ENCODE data around the gene TMPRSS9.
"Not testable (repeated sequence)": the region's sequence is repeated elsewhere in the genome, so short reads cannot be mapped to it uniquely, and the experiment has no call there.

TMPRSS9 gene

DNA sequence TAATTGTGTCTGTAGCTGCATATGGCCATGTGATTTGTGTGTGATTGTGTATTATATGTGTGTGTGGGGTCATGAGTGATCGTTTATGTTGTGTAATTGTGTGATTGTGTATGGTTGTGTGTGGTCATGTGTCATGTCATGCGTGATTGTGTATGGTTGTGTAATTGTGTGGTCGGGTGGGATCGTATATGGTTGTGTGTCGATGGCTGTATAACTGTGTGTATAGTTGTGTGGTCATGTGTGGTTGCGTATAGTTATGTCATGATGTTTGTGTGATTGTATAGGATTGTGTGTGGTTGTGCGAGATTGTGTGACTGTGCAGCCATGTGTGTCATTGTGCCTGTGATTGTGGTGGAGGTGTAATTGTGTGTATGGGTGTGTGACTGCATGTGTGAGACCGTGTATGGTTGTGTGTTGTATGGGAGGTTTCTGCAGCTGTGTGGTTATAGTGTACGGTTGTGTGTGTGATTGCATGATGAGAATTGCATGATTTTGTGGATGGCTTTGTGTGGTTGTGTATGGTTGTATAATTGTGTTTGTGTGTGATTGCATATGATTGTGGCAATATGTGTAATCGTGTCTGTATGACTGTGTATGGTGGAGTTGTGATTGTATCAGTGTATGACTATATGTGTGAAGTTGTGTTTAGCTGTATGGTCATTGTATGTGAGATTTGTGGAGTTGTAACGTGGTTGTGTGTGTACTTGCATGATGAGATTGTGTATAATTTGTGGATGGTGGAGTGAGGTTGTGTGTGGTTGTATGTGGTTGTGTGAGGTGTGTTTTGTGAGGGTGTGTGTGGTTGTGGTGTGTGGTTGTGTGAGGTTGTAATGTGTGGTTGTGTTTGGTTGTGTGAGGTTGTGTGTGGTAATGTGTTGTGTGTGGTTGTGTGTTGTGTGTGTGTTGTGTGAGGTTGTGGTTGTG is 2.2 kb downstream of the TMPRSS9 start:
- no peak for DNase-seq

- DNase-seq = no peak
Observed at GRCh38 chr19:2362970-2363300, 2.9 kb downstream of the TMPRSS9 start.

DNA sequence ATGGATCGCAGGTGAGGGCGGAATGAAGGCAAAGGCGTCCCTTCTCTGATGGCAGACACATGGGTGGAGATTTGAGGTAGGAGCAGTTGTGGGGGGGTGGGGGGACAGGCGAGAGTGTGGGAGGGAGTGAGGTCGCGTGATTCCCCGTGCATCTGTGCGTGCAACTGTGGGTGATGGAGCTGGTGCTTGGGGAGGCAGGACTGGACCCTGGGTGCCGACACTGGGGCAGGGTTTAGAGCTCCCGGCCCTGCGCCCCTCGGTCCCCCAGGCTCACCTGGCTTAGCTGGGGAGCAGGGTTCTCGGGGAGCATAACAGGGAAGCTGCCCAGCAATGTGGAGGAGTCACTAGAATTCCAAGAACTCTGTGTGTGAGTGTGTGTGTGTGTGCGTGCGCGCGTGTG is 3.4 kb downstream of the TMPRSS9 start:
- DNase-seq = no peak

GRCh38 chr19:2365201-2365970 is 5.3 kb downstream of the TMPRSS9 start:
- DNase-seq = peak; percentile 44

DNA sequence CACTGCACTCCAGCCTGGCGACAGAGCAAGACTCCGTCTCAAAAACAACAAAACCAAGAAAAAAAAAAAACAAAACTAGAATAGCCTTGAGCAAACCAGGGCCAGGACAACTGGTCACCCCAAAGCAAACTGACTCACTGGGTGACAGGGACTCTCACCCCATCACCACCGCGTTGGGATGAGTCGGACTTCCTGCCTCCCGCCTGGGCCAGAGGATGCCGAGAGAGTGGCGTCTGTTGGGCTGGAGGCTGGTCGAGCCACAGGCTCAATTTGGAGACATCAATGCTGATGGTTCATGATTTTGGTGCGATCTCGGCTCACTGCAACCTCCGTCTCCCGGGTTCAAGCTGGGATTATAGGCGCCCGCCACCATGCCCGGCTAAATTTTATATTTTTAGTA is 11.6 kb downstream of the TMPRSS9 start:
- no peak for DNase-seq

GRCh38 chr19:2372076-2372612 is 12.1 kb downstream of the TMPRSS9 start:
- no peak for DNase-seq

DNA sequence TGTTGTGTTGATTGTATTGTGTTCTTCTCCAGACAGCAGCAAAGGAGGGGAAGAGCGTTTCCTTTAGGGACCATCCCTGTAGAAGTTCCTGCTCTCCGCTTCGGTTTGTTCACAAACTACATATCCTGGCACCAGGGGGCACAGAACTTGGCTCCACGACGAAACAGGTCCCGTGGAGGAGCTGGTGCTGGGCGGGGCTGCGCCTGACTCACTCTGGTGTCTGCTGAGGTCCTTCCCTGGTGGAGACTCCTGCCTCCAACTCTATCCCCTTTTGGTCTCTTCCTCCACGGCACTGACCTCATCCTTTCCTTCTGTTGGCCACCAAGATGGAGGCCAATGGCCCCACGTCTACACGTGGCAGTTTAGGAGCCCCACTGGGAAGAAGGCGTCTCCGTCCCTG is 14.7 kb downstream of the TMPRSS9 start:
- no peak for DNase-seq

DNA sequence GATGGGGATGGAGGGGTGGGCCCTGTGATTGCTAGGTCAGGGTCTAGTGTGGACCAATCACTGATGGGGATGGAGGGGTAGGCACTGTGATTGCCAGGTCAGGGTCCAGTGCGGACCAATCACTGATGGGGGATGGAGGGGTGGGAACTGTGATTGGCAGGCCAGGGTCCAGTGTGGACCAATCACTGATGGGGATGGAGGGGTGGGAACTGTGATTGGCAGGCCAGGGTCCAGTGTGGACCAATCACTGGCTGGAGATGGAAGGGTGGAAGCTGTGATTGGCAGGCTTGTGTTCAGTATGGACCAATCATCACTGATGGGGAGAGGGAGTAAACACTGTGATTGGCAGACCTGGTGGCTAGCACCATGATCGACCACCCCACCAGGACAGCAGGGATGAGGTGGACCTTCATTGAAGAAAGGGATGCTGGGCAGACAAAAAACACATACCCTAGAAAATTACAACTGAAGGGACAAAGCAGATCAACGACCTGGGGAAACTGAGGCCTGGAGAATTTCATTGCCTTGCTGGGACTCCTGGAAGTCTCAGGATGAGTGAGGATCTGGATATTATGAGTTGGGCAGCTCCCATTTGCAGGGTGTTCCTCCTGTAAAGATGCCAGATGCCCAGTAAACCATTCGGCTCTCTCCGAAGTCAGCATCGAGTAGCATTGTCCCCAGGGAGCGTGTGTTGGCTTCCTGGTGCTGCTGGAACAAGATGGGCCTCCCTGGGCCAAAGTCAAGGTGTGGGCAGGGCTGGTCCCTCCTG is 15.5 kb downstream of the TMPRSS9 start:
- no peak for DNase-seq

DNA sequence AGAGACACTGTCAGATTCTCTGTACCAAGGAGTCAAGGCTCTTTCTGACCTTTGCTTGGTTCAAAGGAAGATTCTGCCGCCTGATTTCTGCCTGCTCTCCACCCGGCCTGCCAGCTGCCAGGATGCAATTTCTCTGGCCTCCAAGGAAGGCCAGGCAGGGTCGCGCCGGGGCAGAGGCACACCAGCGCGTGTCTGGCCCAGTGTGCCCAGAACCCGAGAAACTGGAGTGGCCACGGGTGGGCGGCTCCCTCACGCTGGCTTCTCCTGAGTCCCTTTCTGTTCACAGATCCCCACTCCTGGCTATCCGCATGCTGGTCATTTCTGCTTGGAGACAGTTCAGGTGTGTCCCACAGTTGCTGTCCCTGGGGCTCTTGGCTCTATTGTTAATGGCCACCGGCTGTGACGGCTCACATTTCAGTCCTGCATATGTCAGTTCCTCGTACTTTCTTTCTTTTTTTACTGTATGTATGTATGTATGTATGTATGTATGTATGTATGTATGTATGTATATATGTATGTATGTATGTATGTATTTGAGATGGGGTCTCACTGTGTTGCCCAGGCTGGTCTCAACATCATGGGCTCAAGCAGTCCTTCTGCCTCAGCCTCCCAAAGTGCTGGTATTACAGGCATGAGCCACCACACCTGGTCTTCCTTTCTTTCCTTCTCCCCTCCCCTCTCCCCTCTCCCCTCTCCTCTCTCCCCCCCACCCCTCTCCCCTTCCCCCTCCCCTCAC is 16.9 kb downstream of the TMPRSS9 start:
- no peak for DNase-seq

GRCh38 chr19:2380567-2380966 is 20.5 kb downstream of the TMPRSS9 start:
- DNase-seq = no peak

- no peak for DNase-seq
Observed at GRCh38 chr19:2381148-2381820, 21.2 kb downstream of the TMPRSS9 start.

- no peak for DNase-seq
Observed at GRCh38 chr19:2382530-2383222, 22.6 kb downstream of the TMPRSS9 start.

DNA sequence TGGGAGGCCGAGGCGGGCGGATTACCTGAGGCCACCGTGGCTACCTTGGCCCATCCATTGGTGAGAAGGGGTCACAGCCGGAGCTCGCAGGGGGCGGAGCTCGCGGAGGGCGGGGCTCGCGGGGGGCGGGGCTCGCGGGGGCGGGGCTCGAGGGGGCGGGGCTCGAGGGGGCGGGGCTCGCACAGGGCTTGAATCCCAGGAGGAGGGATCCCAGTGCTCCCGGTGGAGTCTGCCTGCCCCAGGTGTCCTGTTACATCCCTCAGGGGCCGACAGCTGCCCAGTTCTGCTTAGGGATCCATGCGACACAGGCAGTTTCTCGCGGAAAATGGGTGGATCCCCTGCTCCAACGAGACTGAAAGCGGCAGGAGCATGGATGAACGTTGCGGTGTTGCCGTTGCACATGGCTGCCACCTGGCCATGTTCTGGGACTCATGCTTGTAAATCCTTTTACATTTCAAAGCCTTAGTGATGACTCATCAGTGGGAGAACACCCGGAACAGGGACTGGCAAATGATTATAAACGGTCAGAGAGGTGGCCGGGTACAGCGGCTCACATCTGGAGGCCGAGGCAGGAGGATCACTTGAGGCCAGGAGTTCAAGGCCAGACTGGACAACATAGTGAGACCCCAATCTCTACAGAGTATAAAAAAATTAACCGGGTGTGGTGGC is 25.1 kb downstream of the TMPRSS9 start:
- no peak for DNase-seq

GRCh38 chr19:2387367-2388288 is 27.6 kb downstream of the TMPRSS9 start:
- DNase-seq = no peak

- no peak for DNase-seq
Observed at GRCh38 chr19:2389594-2389993, 29.5 kb downstream of the TMPRSS9 start.

DNA sequence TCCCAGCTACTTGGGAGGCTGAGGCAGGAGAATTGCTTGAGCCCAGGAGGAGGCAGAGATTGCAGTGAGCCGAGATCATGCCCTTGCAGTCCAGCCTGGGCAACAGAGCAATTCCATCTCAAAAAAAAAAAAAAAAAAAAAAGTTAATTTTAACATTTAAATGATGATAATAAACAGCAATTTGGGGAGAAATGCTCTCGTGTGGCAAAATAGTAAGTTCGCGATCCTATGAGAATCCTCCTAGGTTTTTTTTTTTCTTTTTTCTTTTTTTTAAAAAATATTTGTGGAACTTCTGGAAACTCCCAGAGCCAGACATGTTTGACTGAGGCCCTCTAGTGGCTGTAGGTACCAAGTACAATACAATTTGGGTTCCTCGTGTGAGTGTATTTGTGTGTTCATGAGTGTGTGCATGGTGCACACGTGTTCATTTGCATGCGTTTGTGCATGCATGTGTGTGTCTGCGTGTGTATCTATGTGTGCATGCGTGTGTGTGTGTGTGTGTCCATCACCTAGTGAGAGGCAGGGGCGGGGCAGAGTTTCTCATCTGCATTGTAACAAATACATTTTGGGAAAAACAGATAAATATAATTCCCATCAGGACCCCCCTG is 31.2 kb downstream of the TMPRSS9 start:
- DNase-seq = peak; percentile 57

- DNase-seq = no peak
Observed at GRCh38 chr19:2392366-2392765, 32.3 kb downstream of the TMPRSS9 start.

- not testable (repeated sequence) for DNase-seq
Observed at GRCh38 chr19:2392899-2393298, 32.8 kb downstream of the TMPRSS9 start.

- DNase-seq = no peak
Observed at GRCh38 chr19:2394054-2394441, 34.0 kb downstream of the TMPRSS9 start.

Measured in right kidney (tissue), 1 donor.